HepG2 (cell line): ENCODE results near the gene TMEM129. TPM values are rescaled to one million over a fixed set of nuclear protein-coding genes. Genes with fewer than 3 reads are reported as not detected.

Experiments used
- AHR ChIP-seq: IDR thresholded peaks from 2 replicates; pipeline ENCODE4 v1.6.1; 2018; ENCODE audit warnings: missing genetic modification reagents, missing compliant biosample characterization
- CREB3 ChIP-seq: sonication (generic); formaldehyde crosslinking; IDR thresholded peaks from 2 replicates; pipeline ENCODE4 v1.5.0; 2020; ENCODE audit warnings: missing genetic modification reagents
- GATAD2A ChIP-seq: IDR thresholded peaks from 2 replicates; pipeline ENCODE4 v1.6.1; 2016
- KDM2A ChIP-seq: sonication (generic); formaldehyde crosslinking; IDR thresholded peaks from 2 replicates; pipeline ENCODE4 v1.4.0; 2020; ENCODE audit warnings: low read depth, missing genetic modification reagents, borderline replicate concordance
- MYC ChIP-seq: sonication (generic); formaldehyde crosslinking; IDR thresholded peaks from 2 replicates; pipeline ENCODE4 v1.9.0; 2021; ENCODE audit warnings: missing genetic modification reagents, borderline replicate concordance
- NR2F6 ChIP-seq, 2 experiments: IDR thresholded peaks; 2 replicates each; pipeline ENCODE4 v1.6.1; 2016; ENCODE audit warnings: antibody characterized with exemption in 1 of 2, mild to moderate bottlenecking in 1 of 2
- PCBP1 ChIP-seq: fragments of 200-400 bp; formaldehyde crosslinking; IDR thresholded peaks from 2 replicates; pipeline ENCODE4 v1.6.1; 2017; ENCODE audit warnings: mild to moderate bottlenecking, low read depth, low read length, borderline replicate concordance
- PRDM15 ChIP-seq: sonication (generic); formaldehyde crosslinking; IDR thresholded peaks from 2 replicates; pipeline ENCODE4 v1.4.0; 2020; ENCODE audit warnings: missing genetic modification reagents
- SAP130 ChIP-seq: IDR thresholded peaks from 2 replicates; pipeline ENCODE4 v1.6.1; 2016; ENCODE audit warnings: low read depth
- TCF7 ChIP-seq: sonication (generic); IDR thresholded peaks from 2 replicates; pipeline ENCODE4 v1.6.1; 2016; ENCODE audit warnings: antibody characterized with exemption, low read depth
- ZBTB25 ChIP-seq: IDR thresholded peaks from 2 replicates; pipeline ENCODE4 v1.6.1; 2018; ENCODE audit warnings: missing genetic modification reagents
- ZFP62 ChIP-seq: sonication (generic); formaldehyde crosslinking; IDR thresholded peaks from 2 replicates; pipeline ENCODE4 v1.4.0; 2020; ENCODE audit warnings: missing genetic modification reagents
- ZNF235 ChIP-seq: sonication (generic); formaldehyde crosslinking; IDR thresholded peaks from 2 replicates; pipeline ENCODE4 v1.8.1; 2023; ENCODE audit warnings: mild to moderate bottlenecking, missing genetic modification reagents, borderline replicate concordance
- ZNF329 ChIP-seq: sonication (generic); formaldehyde crosslinking; IDR thresholded peaks from 2 replicates; pipeline ENCODE4 v1.9.0; 2021; ENCODE audit warnings: low read depth, mild to moderate bottlenecking, missing genetic modification reagents
- ZNF350 ChIP-seq: sonication (generic); formaldehyde crosslinking; IDR thresholded peaks from 2 replicates; pipeline ENCODE4 v1.4.0; 2020; ENCODE audit warnings: mild to moderate bottlenecking, low read depth, missing genetic modification reagents, borderline replicate concordance
- ZNF484 ChIP-seq: sonication (generic); formaldehyde crosslinking; IDR thresholded peaks from 2 replicates; pipeline ENCODE4 v1.5.1; 2020; ENCODE audit warnings: mild to moderate bottlenecking, low read depth, missing genetic modification reagents, borderline replicate concordance
- polyA plus RNA-seq, 8 experiments: library from polyadenylated mRNA; depleted of rRNA in 3 of 8; stranded (reverse) in 7 of 8; unstranded in 1 of 8; fragments of >200 nt; fragmentation: Illumina TruSeq in 4 of 8; extraction: Trizol in 4 of 8; gene quantifications; 2 replicates each; pipeline versions ENCODE4 v1.2.1 to v1.2.3, GENCODE V29; 2011 to 2016; ENCODE audit warnings: low read depth in 4 of 8, missing spikeins in 1 of 8, mixed read lengths in 1 of 8; ENCODE audit not compliant: insufficient read depth in 1 of 8
- total RNA-seq, 5 experiments: library from RNA; depleted of rRNA; stranded (reverse); fragments of >200 nt; fragmentation: Illumina TruSeq; extraction: Trizol; gene quantifications; 2 replicates each; pipeline ENCODE4 v1.2.3, GENCODE V29; 2016; ENCODE audit warnings: low read depth in 1 of 5
- TF ChIP-seq, protein P1 (sequence below): sonication (generic); formaldehyde crosslinking; IDR thresholded peaks from 2 replicates; pipeline ENCODE4 v1.8.1; 2023; ENCODE audit warnings: mild to moderate bottlenecking, missing genetic modification reagents, borderline replicate concordance
- TF ChIP-seq, protein P2 (sequence below): sonication (generic); formaldehyde crosslinking; IDR thresholded peaks from 2 replicates; pipeline ENCODE4 v1.4.0; 2020; ENCODE audit warnings: missing genetic modification reagents

The TMEM129 gene
- total and polyA plus RNA-seq, 2 of the 13 experiments (the other 11 are each of a cell fraction or from before 2014, with no cell fraction given), result 19.0 to 25.8 TPM

DNA sequence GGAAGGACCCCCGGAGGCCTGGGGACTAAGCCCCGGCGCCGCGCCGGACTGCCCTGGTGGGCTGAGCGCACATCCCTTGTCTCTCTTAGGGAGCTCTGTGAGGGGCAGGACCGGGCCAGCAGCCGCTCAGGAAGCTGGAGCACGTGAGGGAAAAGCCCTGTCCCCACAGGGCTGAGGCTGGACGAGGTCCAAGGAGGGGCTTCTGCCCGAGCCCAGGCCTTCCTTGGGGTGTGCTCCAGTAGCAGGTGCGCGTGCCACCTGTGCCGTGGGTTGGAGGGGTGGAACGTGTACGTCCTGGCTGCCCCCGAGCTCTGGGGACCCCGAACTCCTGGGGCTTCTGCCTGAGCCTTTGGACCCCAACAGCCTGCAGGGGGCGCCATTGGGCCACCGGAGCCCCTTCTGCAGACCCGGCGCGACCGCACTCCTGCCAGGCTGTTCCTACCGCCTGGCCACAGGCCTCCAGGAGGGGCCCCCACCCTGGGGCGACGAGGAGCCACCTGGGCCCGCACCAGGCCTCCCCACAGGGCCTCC is 27.4 kb upstream of the TMEM129 start (continued):
- TF ChIP-seq, protein P1, sequence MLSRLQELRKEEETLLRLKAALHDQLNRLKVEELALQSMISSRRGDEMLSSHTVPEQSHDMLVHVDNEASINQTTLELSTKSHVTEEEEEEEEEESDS (CRISPR knock-in tag), result no peak
- peak; percentile 75; the same call in 1 of the 2 replicates for TF ChIP-seq KDM2A
- peak; percentile 53; the same call in 1 of the 2 replicates for TF ChIP-seq GATAD2A (CRISPR knock-in tag)
- 0 out of 2 replicates have a peak, but pooled peaks have one; percentile 44 for TF ChIP-seq ZBTB25 (CRISPR knock-in tag)
- peak; percentile 34; the same call in 1 of the 2 replicates for TF ChIP-seq MYC
- no peak for TF ChIP-seq CREB3 (CRISPR knock-in tag)
- TF ChIP-seq ZNF329 (CRISPR knock-in tag), result no peak
- TF ChIP-seq PRDM15, result no peak
- peak; percentile 56; the same call in 1 of the 2 replicates for TF ChIP-seq SAP130
- no peak for TF ChIP-seq AHR (CRISPR knock-in tag)
- TF ChIP-seq ZNF350 (CRISPR knock-in tag), result no peak
- TF ChIP-seq TCF7, result no peak
- no peak for TF ChIP-seq ZNF484 (CRISPR knock-in tag)
- no peak for TF ChIP-seq ZNF235 (CRISPR knock-in tag)
- TF ChIP-seq, protein P2, sequence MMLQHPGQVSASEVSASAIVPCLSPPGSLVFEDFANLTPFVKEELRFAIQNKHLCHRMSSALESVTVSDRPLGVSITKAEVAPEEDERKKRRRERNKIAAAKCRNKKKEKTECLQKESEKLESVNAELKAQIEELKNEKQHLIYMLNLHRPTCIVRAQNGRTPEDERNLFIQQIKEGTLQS, result no peak
- peak; percentile 87; the same call in 1 of the 2 replicates for TF ChIP-seq PCBP1
- TF ChIP-seq ZFP62 (CRISPR knock-in tag), result no peak
- no peak for TF ChIP-seq NR2F6 (IDR thresholded peaks at IDR 0.05)
- TF ChIP-seq NR2F6 (CRISPR knock-in tag; IDR thresholded peaks at IDR 0.05), result peak; percentile 54; the same call in 1 of the 2 replicates
